HL-60 (cell line): ENCODE measurements around the gene WAPL.

ENCODE experiments used
- GABPA ChIP-seq: IDR thresholded peaks from 2 replicates; pipeline ENCODE4 v1.6.1; 2012; ENCODE audit warnings: low read depth
- POLR2AphosphoS5 ChIP-seq: IDR thresholded peaks from 2 replicates; pipeline ENCODE4 v1.6.1; 2012; ENCODE audit warnings: low read depth
- TF ChIP-seq, protein P1 (sequence below): IDR thresholded peaks from one replicate; pipeline ENCODE4 v1.5.1; 2011; ENCODE audit warnings: low read length, control low read depth, inconsistent platforms; ENCODE audit not compliant: insufficient read depth

DNA sequence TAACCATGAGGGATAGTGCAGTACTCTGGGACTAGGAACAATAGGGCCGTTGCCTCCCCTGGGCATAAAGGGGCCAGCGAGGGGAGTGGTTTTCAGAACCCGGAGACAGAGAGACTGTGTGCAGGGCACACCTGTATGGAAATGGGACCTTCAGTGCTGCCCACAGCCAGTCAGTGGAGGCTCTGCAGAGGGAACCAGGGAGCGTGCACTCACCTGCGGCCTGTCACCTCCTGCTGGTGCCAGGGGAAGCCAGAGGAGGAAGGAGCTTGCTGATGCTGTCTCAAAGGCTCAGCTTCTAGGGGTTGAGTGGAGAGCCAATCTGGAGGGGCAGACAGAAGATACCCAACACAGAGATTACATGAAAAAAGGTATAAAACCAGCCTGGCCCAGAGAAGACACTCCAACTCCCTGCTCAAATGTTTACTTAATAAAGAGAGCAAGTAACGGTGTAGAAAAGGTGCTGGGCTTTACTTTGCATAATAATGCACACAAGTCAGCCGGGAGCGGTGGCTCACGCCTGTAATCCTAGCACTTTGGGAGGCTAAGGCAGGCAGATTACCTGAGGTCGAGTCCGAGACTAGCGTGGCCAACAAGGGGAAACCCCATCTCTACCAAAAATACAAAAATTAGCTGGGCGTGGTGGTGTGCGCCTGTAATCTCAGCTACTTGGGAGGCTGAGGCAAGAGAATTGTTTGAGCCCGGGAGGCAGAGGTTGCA lies 35.5 kb upstream of the WAPL start:
- TF ChIP-seq GABPA: no peak
- TF ChIP-seq POLR2AphosphoS5: no peak
- TF ChIP-seq, protein P1, sequence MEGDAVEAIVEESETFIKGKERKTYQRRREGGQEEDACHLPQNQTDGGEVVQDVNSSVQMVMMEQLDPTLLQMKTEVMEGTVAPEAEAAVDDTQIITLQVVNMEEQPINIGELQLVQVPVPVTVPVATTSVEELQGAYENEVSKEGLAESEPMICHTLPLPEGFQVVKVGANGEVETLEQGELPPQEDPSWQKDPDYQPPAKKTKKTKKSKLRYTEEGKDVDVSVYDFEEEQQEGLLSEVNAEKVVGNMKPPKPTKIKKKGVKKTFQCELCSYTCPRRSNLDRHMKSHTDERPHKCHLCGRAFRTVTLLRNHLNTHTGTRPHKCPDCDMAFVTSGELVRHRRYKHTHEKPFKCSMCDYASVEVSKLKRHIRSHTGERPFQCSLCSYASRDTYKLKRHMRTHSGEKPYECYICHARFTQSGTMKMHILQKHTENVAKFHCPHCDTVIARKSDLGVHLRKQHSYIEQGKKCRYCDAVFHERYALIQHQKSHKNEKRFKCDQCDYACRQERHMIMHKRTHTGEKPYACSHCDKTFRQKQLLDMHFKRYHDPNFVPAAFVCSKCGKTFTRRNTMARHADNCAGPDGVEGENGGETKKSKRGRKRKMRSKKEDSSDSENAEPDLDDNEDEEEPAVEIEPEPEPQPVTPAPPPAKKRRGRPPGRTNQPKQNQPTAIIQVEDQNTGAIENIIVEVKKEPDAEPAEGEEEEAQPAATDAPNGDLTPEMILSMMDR: no peak
